Mesenchymal stem cell (in vitro differentiated cells and primary cell): Measurements from ENCODE around the gene DISC1.

Experiments
- DNase-seq: peaks from one replicate; pipeline ENCODE4 v3.0.0-alpha.2; 2013
- H2AFZ ChIP-seq: one replicate; pipeline ENCODE4 v1.6.1; 2013; ENCODE audit warnings: low read depth, mild to moderate bottlenecking, control low read depth, inconsistent platforms, low read length, moderate library complexity
- H2AK5ac ChIP-seq: 2 replicates; pipeline ENCODE4 v1.6.1; 2013; ENCODE audit warnings: low read length, moderate library complexity, mild to moderate bottlenecking, inconsistent platforms; ENCODE audit not compliant: severe bottlenecking
- H2BK120ac ChIP-seq: one replicate; pipeline ENCODE4 v1.6.1; 2013; ENCODE audit warnings: low read depth, mild to moderate bottlenecking, inconsistent platforms, low read length, moderate library complexity
- H2BK12ac ChIP-seq, 2 experiments: one replicate each; pipeline ENCODE4 v1.6.1; 2013; ENCODE audit warnings: inconsistent platforms in 2 of 2, low read length in 2 of 2, mild to moderate bottlenecking in 2 of 2, moderate library complexity in 2 of 2, control low read depth in 1 of 2
- H2BK15ac ChIP-seq: one replicate; pipeline ENCODE4 v1.6.1; 2013; ENCODE audit warnings: mild to moderate bottlenecking, low read depth, inconsistent platforms; ENCODE audit not compliant: poor library complexity, severe bottlenecking
- H2BK5ac ChIP-seq: 2 replicates; pipeline ENCODE4 v1.6.1; 2013; ENCODE audit warnings: low read depth, mild to moderate bottlenecking, low read length, control low read depth, inconsistent platforms; ENCODE audit not compliant: poor library complexity, severe bottlenecking
- H3K14ac ChIP-seq, 2 experiments: one replicate each; pipeline ENCODE4 v1.6.1; 2013; ENCODE audit warnings: inconsistent platforms in 2 of 2, low read length in 2 of 2, control low read depth in 1 of 2, mild to moderate bottlenecking in 1 of 2, moderate library complexity in 1 of 2
- H3K18ac ChIP-seq, 2 experiments: one replicate each; pipeline ENCODE4 v1.6.1; 2013; ENCODE audit warnings: inconsistent platforms in 2 of 2, low read length in 2 of 2, control low read depth in 1 of 2, low read depth in 1 of 2, mild to moderate bottlenecking in 1 of 2
- H3K23ac ChIP-seq, 2 experiments: one replicate each; pipeline ENCODE4 v1.6.1; 2013; ENCODE audit warnings: inconsistent platforms in 2 of 2, low read length in 2 of 2, mild to moderate bottlenecking in 2 of 2, moderate library complexity in 2 of 2, control low read depth in 1 of 2
- H3K27ac ChIP-seq: 2 replicates; pipeline ENCODE4 v1.5.1; 2013; ENCODE audit warnings: mild to moderate bottlenecking, moderate library complexity, low read length, control low read depth, inconsistent platforms; ENCODE audit not compliant: poor library complexity, severe bottlenecking
- H3K27me3 ChIP-seq, 2 experiments: 2 replicates each; pipeline versions ENCODE4 v1.6.1 to v1.7.0; 2013; ENCODE audit warnings: low read length in 2 of 2, mild to moderate bottlenecking in 2 of 2, moderate library complexity in 2 of 2, control low read depth in 1 of 2, inconsistent platforms in 1 of 2; ENCODE audit not compliant: control insufficient read depth in 1 of 2, insufficient read depth in 1 of 2
- H3K36me3 ChIP-seq, 2 experiments: 2 replicates each; pipeline versions ENCODE4 v1.6.1 to v1.7.0; 2013; ENCODE audit warnings: low read length in 2 of 2, control low read depth in 1 of 2, inconsistent platforms in 1 of 2, low read depth in 1 of 2, mild to moderate bottlenecking in 1 of 2; ENCODE audit not compliant: insufficient read depth in 2 of 2, control insufficient read depth in 1 of 2
- H3K4ac ChIP-seq, 2 experiments: one replicate each; pipeline ENCODE4 v1.6.1; 2013; ENCODE audit warnings: inconsistent platforms in 2 of 2, low read length in 2 of 2, mild to moderate bottlenecking in 2 of 2, moderate library complexity in 2 of 2, control low read depth in 1 of 2, low read depth in 1 of 2
- H3K4me1 ChIP-seq: 2 replicates; pipeline ENCODE4 v1.6.1; 2013; ENCODE audit warnings: low read depth, low read length, control low read depth; ENCODE audit not compliant: control insufficient read depth, insufficient read depth
- H3K4me2 ChIP-seq: 2 replicates; pipeline ENCODE4 v1.6.1; 2013; ENCODE audit warnings: low read length, mild to moderate bottlenecking, inconsistent platforms; ENCODE audit not compliant: poor library complexity, severe bottlenecking
- H3K4me3 ChIP-seq, 2 experiments: 2 replicates each; pipeline versions ENCODE4 v1.5.1 to v1.7.0; 2013; ENCODE audit warnings: low read length in 2 of 2, mild to moderate bottlenecking in 2 of 2, control low read depth in 1 of 2, low read depth in 1 of 2; ENCODE audit not compliant: insufficient read depth in 1 of 2
- H3K79me1 ChIP-seq: replicated peaks from 2 replicates; pipeline ENCODE4 v1.6.1; 2013; ENCODE audit warnings: mild to moderate bottlenecking, control low read depth, low read length, inconsistent platforms; ENCODE audit not compliant: poor library complexity, severe bottlenecking
- H3K9ac ChIP-seq: 2 replicates; pipeline ENCODE4 v1.7.0; 2013; ENCODE audit warnings: mild to moderate bottlenecking, low read length, moderate library complexity
- H3K9me3 ChIP-seq: 2 replicates; pipeline ENCODE4 v1.7.0; 2013; ENCODE audit warnings: mild to moderate bottlenecking, low read length; ENCODE audit not compliant: control insufficient read depth
- H4K8ac ChIP-seq: one replicate; pipeline ENCODE4 v1.6.1; 2013; ENCODE audit warnings: inconsistent platforms, mild to moderate bottlenecking, low read length, moderate library complexity
- H4K91ac ChIP-seq: one replicate; pipeline ENCODE4 v1.6.1; 2013; ENCODE audit warnings: mild to moderate bottlenecking, low read length, inconsistent platforms
- WGBS: methylation state at CpG from one replicate; pipeline ENCODE4 v1.1.7; 2013; ENCODE audit warnings: mixed read lengths; 5-methylcytosine and 5-hydroxymethylcytosine counted together

Gene DISC1

DNA sequence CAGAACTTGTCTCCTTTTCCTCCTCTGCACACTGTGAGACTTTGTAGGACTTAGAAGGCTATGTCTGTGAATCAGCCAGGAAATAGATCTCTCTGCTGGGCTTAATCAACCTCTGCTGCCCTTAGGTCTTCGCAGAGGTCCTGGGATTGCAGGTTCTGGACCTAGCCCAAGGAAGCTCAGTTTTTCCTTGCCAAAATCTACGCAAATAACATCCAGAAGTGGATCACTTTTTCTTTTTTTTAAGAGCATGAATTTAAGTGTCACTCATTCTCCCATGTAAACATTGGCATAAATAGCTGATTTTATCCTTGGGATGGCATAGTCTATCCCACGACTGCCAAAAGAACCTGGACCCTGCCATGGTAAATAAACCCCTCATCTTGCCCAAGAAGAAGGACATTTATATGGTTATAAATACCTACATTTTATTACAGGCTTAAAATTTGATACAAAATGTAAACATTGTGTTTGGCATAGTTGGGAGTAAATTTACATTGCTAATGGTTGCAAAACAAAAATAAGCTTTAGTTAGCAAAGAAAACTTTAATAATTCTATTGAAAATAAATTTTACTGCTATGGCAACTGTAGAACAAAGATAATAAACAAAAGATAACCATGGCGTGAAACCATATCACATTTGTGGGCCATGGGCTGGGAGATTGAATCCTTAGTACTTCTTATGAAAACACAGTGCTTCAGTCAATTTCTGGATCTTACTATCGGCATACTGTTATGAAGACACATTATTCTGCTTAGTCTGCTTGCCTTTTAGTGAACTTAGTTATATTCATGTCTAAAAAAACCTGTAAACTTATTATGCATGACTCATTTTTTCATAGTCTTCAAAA lies 24.5 kb upstream of the DISC1 start:
- no peak overlapping the region for H2BK5ac ChIP-seq
- peak overlapping the region; percentile 53 for H3K9ac ChIP-seq
- no peaks in the 10 kb centered on the region for H3K27me3 ChIP-seq
- H3K4me2 ChIP-seq, result no peak overlapping the region
- no peak overlapping the region for H3K23ac ChIP-seq
- H2BK12ac ChIP-seq, result no peak overlapping the region
- no peak overlapping the region for H4K8ac ChIP-seq
- H3K4me1 ChIP-seq, result peaks cover 2% of the 10 kb centered on the region
- H4K91ac ChIP-seq, result no peak overlapping the region
- no peaks in the 10 kb centered on the region for H3K9me3 ChIP-seq
- peak; percentile 28 for DNase-seq
- H2BK120ac ChIP-seq, result no peak overlapping the region
- H3K4me3 ChIP-seq, result no peak overlapping the region
- no peak overlapping the region for H3K27ac ChIP-seq
- no peak overlapping the region for H2AFZ ChIP-seq
- no peak overlapping the region for H2AK5ac ChIP-seq
- WGBS, result 23% methylated on average over 2 of the region's 5 CpGs
- H3K4ac ChIP-seq, result no peak overlapping the region
- no peaks in the 10 kb centered on the region for H3K36me3 ChIP-seq
- no peak overlapping the region for H2BK15ac ChIP-seq
- H3K18ac ChIP-seq, result no peak overlapping the region
- no peak overlapping the region for H3K14ac ChIP-seq
- no peaks in the 10 kb centered on the region for H3K79me1 ChIP-seq

DNA sequence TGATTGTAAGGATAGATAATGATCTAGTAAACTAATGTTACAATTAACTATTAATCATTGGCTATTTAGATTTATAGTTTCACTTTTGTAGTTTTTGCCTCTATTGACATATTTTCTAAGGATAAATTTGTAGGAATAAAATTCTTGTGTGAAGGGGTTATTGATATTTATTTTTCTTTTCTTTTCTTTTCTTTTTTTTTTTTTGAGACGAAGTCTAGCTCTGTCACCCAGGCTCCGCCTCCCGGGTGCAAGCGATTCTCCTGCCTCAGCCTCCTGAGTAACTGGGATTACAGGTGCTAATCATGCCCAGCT lies 24.0 kb upstream of the DISC1 start:
- H2BK120ac ChIP-seq, result no peak overlapping the region
- H3K23ac ChIP-seq, result no peak overlapping the region
- no peak overlapping the region for H2AK5ac ChIP-seq
- no peak overlapping the region for H2BK5ac ChIP-seq
- H3K27me3 ChIP-seq, result no peaks in the 10 kb centered on the region
- DNase-seq, result no peak
- no peak overlapping the region for H3K27ac ChIP-seq
- H3K4me2 ChIP-seq, result no peak overlapping the region
- no peaks in the 10 kb centered on the region for H3K9me3 ChIP-seq
- no peak overlapping the region for H3K4ac ChIP-seq
- no peak overlapping the region for H3K4me3 ChIP-seq
- WGBS, result 100% methylated on average over 3 of the region's 4 CpGs
- peaks cover 2% of the 10 kb centered on the region for H3K4me1 ChIP-seq
- no peak overlapping the region for H2AFZ ChIP-seq
- no peak overlapping the region for H2BK15ac ChIP-seq
- no peak overlapping the region for H4K8ac ChIP-seq
- no peak overlapping the region for H2BK12ac ChIP-seq
- H3K9ac ChIP-seq, result peak overlapping the region; percentile 53
- no peaks in the 10 kb centered on the region for H3K79me1 ChIP-seq
- no peak overlapping the region for H3K14ac ChIP-seq
- no peaks in the 10 kb centered on the region for H3K36me3 ChIP-seq
- H4K91ac ChIP-seq, result no peak overlapping the region
- no peak overlapping the region for H3K18ac ChIP-seq

DNA sequence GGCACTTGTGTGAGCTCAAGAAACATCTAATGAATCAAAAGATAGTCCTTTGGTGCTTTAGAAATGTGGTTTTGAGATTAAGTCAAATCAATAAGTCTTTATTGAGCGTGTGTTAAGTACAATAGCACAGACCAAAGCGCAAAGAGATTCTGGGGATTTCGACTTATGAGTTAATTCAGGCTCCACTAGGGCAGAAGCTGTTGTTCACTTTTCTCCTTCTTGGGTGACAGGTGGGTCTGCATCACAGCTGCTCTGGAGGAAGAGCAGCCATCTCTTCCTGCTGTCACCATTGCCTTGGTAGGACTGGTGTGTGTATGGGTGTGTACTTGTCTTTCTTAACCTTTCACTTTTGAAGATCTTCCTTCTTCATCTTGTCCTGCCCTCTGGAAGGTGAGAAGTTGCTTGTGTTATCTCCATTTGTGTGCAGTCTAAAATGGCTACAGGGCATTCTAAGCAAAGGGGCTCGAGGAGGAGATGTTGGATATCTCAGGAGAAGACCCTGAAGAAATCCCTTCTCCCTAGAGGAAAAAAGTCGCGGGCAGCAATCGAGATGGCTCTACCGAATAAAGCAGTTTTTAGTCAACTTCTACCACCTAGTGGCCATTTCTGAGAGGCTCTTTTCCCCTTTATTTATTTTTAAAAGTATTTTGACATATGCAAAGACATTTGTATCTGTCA lies 22.9 kb upstream of the DISC1 start:
- H2BK12ac ChIP-seq, result no peak overlapping the region
- no peak overlapping the region for H2AFZ ChIP-seq
- no peak overlapping the region for H3K27ac ChIP-seq
- H4K8ac ChIP-seq, result peak overlapping the region; percentile 1
- no peaks in the 10 kb centered on the region for H3K9me3 ChIP-seq
- H4K91ac ChIP-seq, result no peak overlapping the region
- H3K14ac ChIP-seq, result no peak overlapping the region
- H3K18ac ChIP-seq, result no peak overlapping the region
- no peak overlapping the region for H2BK120ac ChIP-seq
- no peak overlapping the region for H2AK5ac ChIP-seq
- H3K4me1 ChIP-seq, result peaks cover 2% of the 10 kb centered on the region
- peak; percentile 81 for DNase-seq
- no peaks in the 10 kb centered on the region for H3K27me3 ChIP-seq
- H3K4me2 ChIP-seq, result peak overlapping the region; percentile 70
- peak overlapping the region in 1 of 2 experiments; percentile 74 for H3K4me3 ChIP-seq
- peak overlapping the region in 1 of 2 experiments; percentile 3 for H3K4ac ChIP-seq
- H3K36me3 ChIP-seq, result no peaks in the 10 kb centered on the region
- H3K9ac ChIP-seq, result peak overlapping the region; percentile 60
- no peak overlapping the region for H3K23ac ChIP-seq
- H2BK15ac ChIP-seq, result no peak overlapping the region
- WGBS, result 58% methylated on average over 4 of the region's 8 CpGs
- H2BK5ac ChIP-seq, result no peak overlapping the region
- no peaks in the 10 kb centered on the region for H3K79me1 ChIP-seq

GRCh38 chr1:231604276-231604621 lies 22.3 kb upstream of the DISC1 start:
- no peak overlapping the region for H2BK120ac ChIP-seq
- no peak for DNase-seq
- peaks cover 2% of the 10 kb centered on the region for H3K4me1 ChIP-seq
- no peaks in the 10 kb centered on the region for H3K36me3 ChIP-seq
- no peaks in the 10 kb centered on the region for H3K27me3 ChIP-seq
- H3K9me3 ChIP-seq, result no peaks in the 10 kb centered on the region
- no peak overlapping the region for H4K8ac ChIP-seq
- no peak overlapping the region for H2AK5ac ChIP-seq
- H3K27ac ChIP-seq, result no peak overlapping the region
- no peak overlapping the region for H3K9ac ChIP-seq
- H3K14ac ChIP-seq, result no peak overlapping the region
- WGBS, result no CpG with 5 or more reads among the region's 2 CpGs
- H2BK5ac ChIP-seq, result no peak overlapping the region
- no peak overlapping the region for H2BK12ac ChIP-seq
- no peak overlapping the region for H3K4me2 ChIP-seq
- no peak overlapping the region for H2BK15ac ChIP-seq
- no peak overlapping the region for H3K4me3 ChIP-seq
- H3K18ac ChIP-seq, result no peak overlapping the region
- no peak overlapping the region for H3K23ac ChIP-seq
- H3K79me1 ChIP-seq, result no peaks in the 10 kb centered on the region
- no peak overlapping the region for H4K91ac ChIP-seq
- no peak overlapping the region for H2AFZ ChIP-seq
- no peak overlapping the region for H3K4ac ChIP-seq
